ENCODE data around the gene CRACR2A. TPM values are rescaled to one million over a fixed set of nuclear protein-coding genes. Genes with fewer than 3 reads are reported as not detected.

The CRACR2A gene
- total RNA-seq, 1 donor = 9.5 TPM

- DNase-seq (ENCODE audit: low read depth) = peak; percentile 25
- TF ChIP-seq, protein P1, sequence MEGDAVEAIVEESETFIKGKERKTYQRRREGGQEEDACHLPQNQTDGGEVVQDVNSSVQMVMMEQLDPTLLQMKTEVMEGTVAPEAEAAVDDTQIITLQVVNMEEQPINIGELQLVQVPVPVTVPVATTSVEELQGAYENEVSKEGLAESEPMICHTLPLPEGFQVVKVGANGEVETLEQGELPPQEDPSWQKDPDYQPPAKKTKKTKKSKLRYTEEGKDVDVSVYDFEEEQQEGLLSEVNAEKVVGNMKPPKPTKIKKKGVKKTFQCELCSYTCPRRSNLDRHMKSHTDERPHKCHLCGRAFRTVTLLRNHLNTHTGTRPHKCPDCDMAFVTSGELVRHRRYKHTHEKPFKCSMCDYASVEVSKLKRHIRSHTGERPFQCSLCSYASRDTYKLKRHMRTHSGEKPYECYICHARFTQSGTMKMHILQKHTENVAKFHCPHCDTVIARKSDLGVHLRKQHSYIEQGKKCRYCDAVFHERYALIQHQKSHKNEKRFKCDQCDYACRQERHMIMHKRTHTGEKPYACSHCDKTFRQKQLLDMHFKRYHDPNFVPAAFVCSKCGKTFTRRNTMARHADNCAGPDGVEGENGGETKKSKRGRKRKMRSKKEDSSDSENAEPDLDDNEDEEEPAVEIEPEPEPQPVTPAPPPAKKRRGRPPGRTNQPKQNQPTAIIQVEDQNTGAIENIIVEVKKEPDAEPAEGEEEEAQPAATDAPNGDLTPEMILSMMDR (IDR thresholded peaks at IDR 0.05; ENCODE audit: insufficient read depth, low read depth, low read length) = peak; percentile 23
- no peak overlapping the region for H3K4me3 ChIP-seq (ENCODE audit: low read depth, low read length)
Measured at GRCh38 chr12:3680919-3681594, 71.9 kb downstream of the CRACR2A start.

GRCh38 chr12:3679831-3680230, 73.1 kb downstream of the CRACR2A start:
- no peak overlapping the region for H3K4me3 ChIP-seq (ENCODE audit: low read depth, low read length)
- TF ChIP-seq, protein P1 (IDR thresholded peaks at IDR 0.05; ENCODE audit: insufficient read depth, low read depth, low read length) = no peak
- DNase-seq (ENCODE audit: low read depth) = no peak

GRCh38 chr12:3677609-3678008, 75.3 kb downstream of the CRACR2A start:
- TF ChIP-seq, protein P1 (IDR thresholded peaks at IDR 0.05; ENCODE audit: insufficient read depth, low read depth, low read length) = no peak
- no peak overlapping the region for H3K4me3 ChIP-seq (ENCODE audit: low read depth, low read length)
- no peak for DNase-seq (ENCODE audit: low read depth)

DNA sequence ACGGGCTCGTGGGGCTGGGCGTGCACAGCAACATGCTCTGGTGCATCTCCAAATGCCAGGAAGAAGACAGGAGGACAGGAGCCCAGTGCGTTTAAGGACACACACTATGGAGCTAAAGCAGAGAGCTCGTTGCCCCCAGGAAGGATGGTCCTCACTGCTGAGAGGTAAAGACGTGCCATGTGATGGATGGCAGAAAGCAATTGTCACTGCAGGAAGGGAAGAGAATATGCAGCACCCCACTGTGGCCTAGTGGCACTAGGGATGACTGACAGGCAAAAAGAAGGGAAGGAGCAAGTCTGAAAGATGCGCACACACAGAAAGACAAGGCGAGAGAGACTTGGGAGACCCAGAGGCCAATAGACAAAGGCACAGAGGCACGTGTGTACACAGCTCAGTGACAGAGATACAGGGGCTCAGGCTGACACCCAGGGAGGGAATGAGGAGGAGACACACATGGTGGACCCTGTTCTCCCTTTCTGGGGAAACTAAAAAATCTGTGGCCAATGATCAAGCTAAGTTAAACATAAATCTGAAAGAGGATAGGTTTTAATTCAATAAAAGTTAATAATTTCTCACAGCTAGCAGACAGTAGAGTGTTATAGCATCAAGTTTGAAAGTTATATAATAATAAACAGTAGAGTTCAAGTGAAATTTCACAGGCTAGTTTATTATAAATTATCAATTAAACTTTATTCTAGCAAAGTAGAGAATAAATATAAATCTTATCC, 78.8 kb downstream of the CRACR2A start:
- TF ChIP-seq, protein P1 (IDR thresholded peaks at IDR 0.05; ENCODE audit: insufficient read depth, low read depth, low read length) = no peak
- no peak overlapping the region for H3K4me3 ChIP-seq (ENCODE audit: low read depth, low read length)
- DNase-seq (ENCODE audit: low read depth) = no peak

GRCh38 chr12:3672113-3672509, 80.8 kb downstream of the CRACR2A start:
- DNase-seq (ENCODE audit: low read depth) = no peak
- H3K4me3 ChIP-seq (ENCODE audit: low read depth, low read length) = no peak overlapping the region
- TF ChIP-seq, protein P1 (IDR thresholded peaks at IDR 0.05; ENCODE audit: insufficient read depth, low read depth, low read length) = no peak

DNA sequence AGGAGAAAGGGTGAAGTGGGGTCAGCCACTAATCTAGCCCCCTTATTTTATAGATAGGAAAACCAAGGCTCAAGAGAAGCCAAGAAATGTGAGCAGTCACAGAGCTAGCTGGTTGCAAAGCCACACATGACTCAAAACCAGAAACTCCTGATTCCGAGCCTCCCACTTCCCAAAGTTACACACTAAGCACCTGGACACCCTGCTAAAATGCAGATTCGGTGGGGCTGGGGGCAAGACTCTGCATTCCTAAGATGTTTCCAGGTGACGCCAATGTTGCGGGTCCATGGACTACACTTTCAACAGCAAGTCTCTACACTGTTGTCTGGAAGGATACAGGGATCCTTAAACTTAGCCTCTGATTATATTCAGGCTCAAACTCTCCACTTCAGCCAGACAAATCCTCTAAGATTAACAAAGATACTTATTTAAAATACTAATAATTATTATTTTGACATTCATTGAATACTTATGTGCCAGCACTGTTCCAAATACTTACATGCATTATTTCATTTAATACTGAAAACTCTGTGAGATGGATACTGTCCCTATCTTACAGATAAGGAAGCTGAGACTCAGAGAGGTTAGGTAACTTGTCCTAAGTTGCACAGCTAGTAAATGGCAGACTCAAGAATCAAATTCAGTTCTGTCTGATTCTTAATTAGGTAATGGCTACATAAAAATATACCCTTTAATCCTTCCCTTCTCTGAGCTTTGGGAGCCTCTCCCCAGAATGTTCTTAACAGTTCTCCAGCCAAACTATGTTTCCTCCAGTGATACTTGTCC, 81.4 kb downstream of the CRACR2A start:
- no peak for DNase-seq (ENCODE audit: low read depth)
- no peak overlapping the region for H3K4me3 ChIP-seq (ENCODE audit: low read depth, low read length)
- TF ChIP-seq, protein P1 (IDR thresholded peaks at IDR 0.05; ENCODE audit: insufficient read depth, low read depth, low read length) = no peak
